Inferior parietal cortex (tissue), 1 donor: Measurements from ENCODE around the gene KIF1B.

Source experiments
- DNase-seq: peaks from one replicate; pipeline ENCODE4 v3.0.0-alpha.2; 2016; ENCODE audit errors: extremely low spot score

Gene KIF1B

GRCh38 chr1:10283318-10283984 lies 73.1 kb downstream of the KIF1B start:
- no peak for DNase-seq

- no peak for DNase-seq
These were observed 75.9 kb downstream of the KIF1B start for GRCh38 chr1:10286244-10286643.

GRCh38 chr1:10287023-10287645 lies 76.8 kb downstream of the KIF1B start:
- DNase-seq, result no peak

GRCh38 chr1:10288029-10288615 lies 77.8 kb downstream of the KIF1B start:
- DNase-seq, result no peak

GRCh38 chr1:10291705-10292104 lies 81.3 kb downstream of the KIF1B start:
- DNase-seq, result no peak

- DNase-seq, result no peak
These were observed 81.8 kb downstream of the KIF1B start for GRCh38 chr1:10292188-10292587.

GRCh38 chr1:10295481-10296085 lies 85.2 kb downstream of the KIF1B start:
- peak; percentile 74 for DNase-seq

- no peak for DNase-seq
These were observed 88.8 kb downstream of the KIF1B start for GRCh38 chr1:10299151-10299550.

GRCh38 chr1:10302416-10302815 lies 92.0 kb downstream of the KIF1B start:
- no peak for DNase-seq

GRCh38 chr1:10304295-10304694 lies 93.9 kb downstream of the KIF1B start:
- DNase-seq, result no peak

- no peak for DNase-seq
These were observed 96.1 kb downstream of the KIF1B start for GRCh38 chr1:10306435-10306834.

GRCh38 chr1:10308001-10308400 lies 97.6 kb downstream of the KIF1B start:
- no peak for DNase-seq

GRCh38 chr1:10309243-10310011 lies 99.1 kb downstream of the KIF1B start:
- no peak for DNase-seq

GRCh38 chr1:10316752-10317151 lies 106.4 kb downstream of the KIF1B start:
- DNase-seq, result no peak

- DNase-seq, result no peak
These were observed 109.4 kb downstream of the KIF1B start for GRCh38 chr1:10319750-10320149.

GRCh38 chr1:10320336-10320735 lies 110.0 kb downstream of the KIF1B start:
- DNase-seq, result no peak

GRCh38 chr1:10322821-10323220 lies 112.5 kb downstream of the KIF1B start:
- no peak for DNase-seq

- no peak for DNase-seq
These were observed 114.3 kb downstream of the KIF1B start for GRCh38 chr1:10324627-10325026.

GRCh38 chr1:10325521-10325920 lies 115.2 kb downstream of the KIF1B start:
- DNase-seq, result no peak

GRCh38 chr1:10326251-10326650 lies 115.9 kb downstream of the KIF1B start:
- DNase-seq, result no peak

GRCh38 chr1:10328180-10328963 lies 118.0 kb downstream of the KIF1B start:
- DNase-seq, result no peak
